Activated CD8-positive, alpha-beta T cell treated with anti-CD3 and anti-CD28 coated beads for 36 hours (primary cell): ENCODE results near the gene USE1. TPM values are rescaled to one million over a fixed set of nuclear protein-coding genes. Genes with fewer than 3 reads are reported as not detected.

Experiments used
- ATAC-seq: fragments of 200-7000 bp; cut with Tn5 transposase; one replicate; pipeline ENCODE4 v1.10.0; 2021; ENCODE audit warnings: mild to moderate bottlenecking, moderate library complexity
- CTCF ChIA-PET: fragments of 350-600 bp; sonication (Branson Sonifier 250); formaldehyde crosslinking; loops from one replicate; lab custom pipeline; 2021; ENCODE audit warnings: antibody characterized with exemption; lab: Charles Lee
- POLR2A ChIA-PET: fragments of 350-600 bp; sonication (Branson Sonifier 250); formaldehyde crosslinking; loops from one replicate; lab custom pipeline; 2021; ENCODE audit warnings: antibody characterized with exemption; lab: Charles Lee
- DNase-seq: peaks from one replicate; pipeline ENCODE4 v3.0.0-alpha.2; 2020
- H3K27ac Mint-ChIP-seq: one replicate; pipeline ENCODE4 v1.8.0; 2021; ENCODE audit warnings: mild to moderate bottlenecking, mixed read lengths
- H3K27me3 Mint-ChIP-seq: one replicate; pipeline ENCODE4 v1.8.0; 2021; ENCODE audit warnings: mixed read lengths
- H3K36me3 Mint-ChIP-seq: one replicate; pipeline ENCODE4 v1.8.0; 2021; ENCODE audit warnings: low read depth, mixed read lengths
- H3K4me1 Mint-ChIP-seq: one replicate; pipeline ENCODE4 v1.8.0; 2021; ENCODE audit warnings: low read depth, mixed read lengths
- H3K4me3 Mint-ChIP-seq: one replicate; pipeline ENCODE4 v1.8.0; 2021; ENCODE audit warnings: mild to moderate bottlenecking, moderate library complexity, mixed read lengths
- H3K9me3 Mint-ChIP-seq: one replicate; pipeline ENCODE4 v1.8.0; 2021; ENCODE audit warnings: mixed read lengths
- CTCF ChIP-seq: fragments of 200-600 bp; IDR thresholded peaks from one replicate; pipeline ENCODE4 v1.8.0; 2022; ENCODE audit warnings: antibody characterized with exemption, mild to moderate bottlenecking
- intact Hi-C: fragments of 100-400 bp; cut with micrococcal nuclease; formaldehyde crosslinking; loops from one replicate; pipeline ENCODE4 v1.10.0; 2022
- total RNA-seq, 2 experiments: library from RNA; stranded (reverse); gene quantifications; one replicate each; pipeline ENCODE4 v1.2.3, GENCODE V29; 2021

USE1 gene
- total RNA-seq, 2 experiments from 2014 or later, result 26.5 to 27.1 TPM

GRCh38 chr19:17209126-17210036 is 5.8 kb upstream of the USE1 start:
- Mint-ChIP-seq H3K4me1 (peaks cover 14% of the 10 kb centered on the region), H3K9me3 (no peaks in the 10 kb centered on the region), H3K4me3 (no peak overlapping the region), H3K27ac (peak overlapping the region; percentile 66), H3K27me3 (no peaks in the 10 kb centered on the region), H3K36me3 (peaks cover 34% of the 10 kb centered on the region)
- ChIA-PET CTCF (interaction anchor here (1.1 to 1.6 kb wide), 3 partner anchors 26 to 74 kb away, joined by 3 to 4 read pairs (median 3); no protein-coding TSS in a partner anchor), POLR2A (interaction anchor here (1.7 kb wide), 1 partner anchor 14 kb away, joined by 3 read pairs; no protein-coding TSS in a partner anchor)
- intact Hi-C loops, result no loop called here
- ATAC-seq (peak; percentile 77), DNase-seq (peak; percentile 72)
- no peak for TF ChIP-seq CTCF

DNA sequence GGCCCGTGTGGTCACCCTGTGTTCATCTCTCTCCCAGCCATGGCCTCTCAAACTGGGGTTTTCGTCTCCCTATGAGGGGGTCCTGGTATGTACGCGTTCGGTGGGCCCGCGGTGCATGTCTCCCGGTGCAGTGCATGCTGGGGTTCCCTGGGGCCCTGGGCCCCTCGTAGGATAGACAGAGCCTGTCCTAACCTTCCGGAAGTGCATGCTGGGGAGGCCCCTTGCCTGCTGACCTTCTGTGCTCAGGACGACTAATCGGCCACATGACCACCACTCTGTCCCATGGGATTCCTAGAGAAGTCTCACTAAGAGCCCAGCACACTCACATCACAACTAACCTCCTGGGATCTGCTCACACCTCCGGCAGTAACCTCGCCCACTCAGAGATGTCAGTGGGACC is 4.9 kb upstream of the USE1 start:
- no peak for TF ChIP-seq CTCF
- POLR2A ChIA-PET, result no interaction called here
- ATAC-seq, result no peak

DNA sequence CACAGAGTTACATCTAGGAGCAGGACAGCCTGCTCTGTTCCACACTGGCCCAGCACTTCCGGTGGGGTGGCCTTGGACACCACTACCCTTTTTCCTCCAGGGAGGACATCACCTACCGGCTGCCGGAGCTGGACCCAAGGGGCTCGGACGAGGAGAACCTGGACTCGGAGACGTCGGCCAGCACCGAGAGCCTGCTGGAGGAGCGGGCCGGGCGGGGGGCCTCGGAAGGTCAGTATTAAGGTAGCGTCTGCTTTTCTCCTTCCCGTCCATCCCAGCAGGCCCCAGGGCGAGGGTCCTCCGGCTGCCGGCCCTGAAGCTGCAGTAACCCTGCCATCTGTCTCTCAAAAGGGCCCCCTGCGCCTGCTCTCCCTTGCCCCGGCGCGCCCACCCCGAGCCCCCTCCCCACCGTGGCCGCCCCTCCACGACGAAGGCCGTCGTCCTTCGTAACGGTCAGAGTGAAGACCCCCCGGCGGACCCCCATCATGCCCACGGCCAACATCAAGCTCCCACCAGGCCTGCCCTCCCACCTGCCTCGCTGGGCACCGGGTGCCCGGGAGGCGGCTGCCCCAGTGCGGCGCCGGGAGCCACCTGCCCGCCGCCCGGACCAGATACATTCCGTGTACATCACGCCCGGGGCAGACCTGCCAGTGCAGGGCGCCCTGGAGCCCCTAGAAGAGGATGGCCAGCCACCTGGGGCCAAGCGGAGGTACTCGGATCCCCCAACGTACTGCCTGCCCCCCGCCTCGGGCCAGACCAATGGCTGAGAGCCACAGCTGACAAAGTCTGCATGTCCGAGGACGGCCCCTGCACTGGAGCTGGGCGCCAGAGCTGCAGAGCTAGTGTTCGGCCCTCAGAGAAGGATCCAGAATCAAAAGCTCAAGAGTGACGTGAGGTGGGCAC is 3.4 kb upstream of the USE1 start:
- Mint-ChIP-seq H3K9me3 (no peaks in the 10 kb centered on the region), H3K27me3 (no peaks in the 10 kb centered on the region), H3K36me3 (peaks cover 33% of the 10 kb centered on the region), H3K27ac (no peak overlapping the region), H3K4me1 (peaks cover 25% of the 10 kb centered on the region), H3K4me3 (no peak overlapping the region)
- CTCF ChIA-PET, result no interaction called here
- POLR2A ChIA-PET, result interaction anchor here (0.8 kb wide), 1 partner anchor 10 kb away, joined by 3 read pairs; no protein-coding TSS in a partner anchor
- ATAC-seq (no peak), DNase-seq (no peak)
- no peak for TF ChIP-seq CTCF
- intact Hi-C loops, result no loop called here

More for the DNA sequence above, 4.9 kb upstream of the USE1 start:
- peaks cover 20% of the 10 kb centered on the region for H3K4me1 Mint-ChIP-seq
- no peaks in the 10 kb centered on the region for H3K27me3 Mint-ChIP-seq
- H3K9me3 Mint-ChIP-seq, result no peaks in the 10 kb centered on the region
- no peak overlapping the region for H3K27ac Mint-ChIP-seq
- CTCF ChIA-PET, result interaction anchor here (1.5 to 1.6 kb wide), 2 partner anchors 25 to 28 kb away, joined by 3 to 4 read pairs; no protein-coding TSS in a partner anchor
- intact Hi-C loops, result no loop called here
- no peak overlapping the region for H3K4me3 Mint-ChIP-seq
- peaks cover 33% of the 10 kb centered on the region for H3K36me3 Mint-ChIP-seq
- no peak for DNase-seq

- POLR2A ChIA-PET, result interaction anchor here (1.0 to 3.1 kb wide), 2 partner anchors 12 to 23 kb away, joined by 3 to 11 read pairs; no protein-coding TSS in a partner anchor
- CTCF ChIA-PET, result interaction anchor here (3.1 kb wide), 1 partner anchor 22 kb away, joined by 18 read pairs; no protein-coding TSS in a partner anchor
These were observed 1.8 kb upstream of the USE1 start for GRCh38 chr19:17213334-17213733.

More at GRCh38 chr19:17213334-17213733, 1.8 kb upstream of the USE1 start:
- Mint-ChIP-seq H3K4me3 (no peak overlapping the region), H3K36me3 (peaks cover 40% of the 10 kb centered on the region), H3K27ac (no peak overlapping the region), H3K27me3 (no peaks in the 10 kb centered on the region), H3K9me3 (no peaks in the 10 kb centered on the region), H3K4me1 (peaks cover 25% of the 10 kb centered on the region)
- ATAC-seq, result no peak
- intact Hi-C loops, result no loop called here
- DNase-seq, result no peak
- no peak for TF ChIP-seq CTCF
